ENCODE results near the gene PCDH15. TPM values are rescaled to one million over a fixed set of nuclear protein-coding genes. Genes with fewer than 3 reads are reported as not detected.

PCDH15 gene
- total RNA-seq, 1 experiment from 2014 or later, result not detected

DNA sequence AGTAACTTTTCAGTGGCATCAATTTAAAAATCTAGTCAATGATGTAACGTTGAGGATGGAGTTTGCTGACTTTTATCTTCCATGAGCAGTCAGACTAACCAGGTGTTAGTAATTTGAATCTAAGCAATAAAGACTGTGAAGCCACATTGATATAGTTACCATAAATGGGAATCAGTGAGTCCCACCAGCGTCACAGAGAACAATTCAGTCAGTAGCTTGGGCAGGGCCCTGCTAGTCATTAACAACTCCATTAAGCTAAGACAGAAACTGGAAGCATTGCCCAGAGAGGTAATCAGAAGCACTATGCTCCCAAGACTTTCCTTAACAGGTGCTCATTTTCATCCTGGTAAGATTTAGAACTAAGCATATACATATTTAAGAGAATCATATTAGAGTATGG, 315.1 kb downstream of the PCDH15 start:
- no peaks in the 10 kb centered on the region for H3K36me3 Mint-ChIP-seq (ENCODE audit: insufficient read depth, unreplicated experiment)
- TF ChIP-seq, protein P1, sequence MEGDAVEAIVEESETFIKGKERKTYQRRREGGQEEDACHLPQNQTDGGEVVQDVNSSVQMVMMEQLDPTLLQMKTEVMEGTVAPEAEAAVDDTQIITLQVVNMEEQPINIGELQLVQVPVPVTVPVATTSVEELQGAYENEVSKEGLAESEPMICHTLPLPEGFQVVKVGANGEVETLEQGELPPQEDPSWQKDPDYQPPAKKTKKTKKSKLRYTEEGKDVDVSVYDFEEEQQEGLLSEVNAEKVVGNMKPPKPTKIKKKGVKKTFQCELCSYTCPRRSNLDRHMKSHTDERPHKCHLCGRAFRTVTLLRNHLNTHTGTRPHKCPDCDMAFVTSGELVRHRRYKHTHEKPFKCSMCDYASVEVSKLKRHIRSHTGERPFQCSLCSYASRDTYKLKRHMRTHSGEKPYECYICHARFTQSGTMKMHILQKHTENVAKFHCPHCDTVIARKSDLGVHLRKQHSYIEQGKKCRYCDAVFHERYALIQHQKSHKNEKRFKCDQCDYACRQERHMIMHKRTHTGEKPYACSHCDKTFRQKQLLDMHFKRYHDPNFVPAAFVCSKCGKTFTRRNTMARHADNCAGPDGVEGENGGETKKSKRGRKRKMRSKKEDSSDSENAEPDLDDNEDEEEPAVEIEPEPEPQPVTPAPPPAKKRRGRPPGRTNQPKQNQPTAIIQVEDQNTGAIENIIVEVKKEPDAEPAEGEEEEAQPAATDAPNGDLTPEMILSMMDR (IDR thresholded peaks at IDR 0.05; ENCODE audit: unreplicated experiment), result no peak
- CTCF ChIA-PET, result no interaction called here
- no TSS peak for BruUV-seq (replicated peaks)
- DNase-seq, result no peak
- H3K4me3 Mint-ChIP-seq (ENCODE audit: low read depth, unreplicated experiment), result no peak overlapping the region
- intact Hi-C loops (cut with micrococcal nuclease; ENCODE audit: unreplicated experiment), result no loop called here
- no peaks in the 10 kb centered on the region for H3K9me3 Mint-ChIP-seq (ENCODE audit: low read depth, unreplicated experiment)
- H3K4me1 Mint-ChIP-seq (ENCODE audit: low read depth, unreplicated experiment), result no peaks in the 10 kb centered on the region
- H3K27ac Mint-ChIP-seq (ENCODE audit: unreplicated experiment), result no peak overlapping the region
- no peaks in the 10 kb centered on the region for H3K27me3 Mint-ChIP-seq (ENCODE audit: unreplicated experiment)

DNA sequence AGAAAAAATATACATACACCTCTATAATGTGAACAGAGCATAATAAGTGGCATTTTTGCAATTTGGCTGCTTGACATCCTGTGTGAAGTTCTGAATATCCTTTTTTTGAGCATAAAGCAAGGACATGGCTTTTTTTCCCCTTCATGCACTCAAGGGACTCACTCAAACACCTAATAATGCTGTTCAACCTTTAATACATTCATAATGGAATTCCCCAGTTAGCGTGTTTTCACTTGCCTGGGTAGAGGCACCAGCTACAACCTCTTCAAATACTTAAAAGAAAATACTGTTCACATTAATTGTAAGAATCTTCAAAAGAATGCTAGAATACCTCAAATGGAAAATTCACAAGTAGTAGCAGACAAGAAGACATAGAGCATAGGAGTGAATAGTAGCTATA, 316.8 kb downstream of the PCDH15 start:
- Mint-ChIP-seq H3K27ac (ENCODE audit: unreplicated experiment) (no peak overlapping the region), H3K9me3 (ENCODE audit: low read depth, unreplicated experiment) (no peaks in the 10 kb centered on the region), H3K4me3 (ENCODE audit: low read depth, unreplicated experiment) (no peak overlapping the region), H3K36me3 (ENCODE audit: insufficient read depth, unreplicated experiment) (no peaks in the 10 kb centered on the region), H3K4me1 (ENCODE audit: low read depth, unreplicated experiment) (no peaks in the 10 kb centered on the region), H3K27me3 (ENCODE audit: unreplicated experiment) (no peaks in the 10 kb centered on the region)
- no TSS peak for BruUV-seq (replicated peaks)
- CTCF ChIA-PET, result no interaction called here
- DNase-seq, result no peak
- TF ChIP-seq, protein P1 (IDR thresholded peaks at IDR 0.05; ENCODE audit: unreplicated experiment), result no peak
- intact Hi-C loops (cut with micrococcal nuclease; ENCODE audit: unreplicated experiment), result no loop called here

DNA sequence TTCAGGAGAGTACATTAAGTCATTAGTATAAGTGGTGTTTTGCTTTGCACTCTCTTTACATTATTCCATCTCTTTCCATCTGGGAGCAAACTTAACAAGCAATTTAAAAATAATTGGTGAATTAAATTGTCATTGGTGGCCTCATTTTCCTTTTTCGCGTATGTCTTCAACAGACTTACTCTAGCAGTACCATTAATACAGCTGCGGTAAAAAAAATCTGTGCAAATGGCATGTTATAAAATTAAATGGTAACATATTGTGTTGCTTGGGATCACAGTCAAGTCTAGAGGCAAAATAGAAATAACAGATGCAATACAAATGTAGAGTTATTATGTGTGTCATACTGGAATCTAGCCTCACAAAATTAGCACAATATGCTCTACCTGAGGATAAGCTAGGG, 322.4 kb downstream of the PCDH15 start:
- no peak for DNase-seq
- H3K9me3 Mint-ChIP-seq (ENCODE audit: low read depth, unreplicated experiment), result no peaks in the 10 kb centered on the region
- no peak overlapping the region for H3K4me3 Mint-ChIP-seq (ENCODE audit: low read depth, unreplicated experiment)
- H3K27ac Mint-ChIP-seq (ENCODE audit: unreplicated experiment), result no peak overlapping the region
- H3K27me3 Mint-ChIP-seq (ENCODE audit: unreplicated experiment), result no peaks in the 10 kb centered on the region
- intact Hi-C loops (cut with micrococcal nuclease; ENCODE audit: unreplicated experiment), result no loop called here
- BruUV-seq (replicated peaks), result no TSS peak
- no peaks in the 10 kb centered on the region for H3K4me1 Mint-ChIP-seq (ENCODE audit: low read depth, unreplicated experiment)
- H3K36me3 Mint-ChIP-seq (ENCODE audit: insufficient read depth, unreplicated experiment), result no peaks in the 10 kb centered on the region
- TF ChIP-seq, protein P1 (IDR thresholded peaks at IDR 0.05; ENCODE audit: unreplicated experiment), result no peak
- CTCF ChIA-PET, result interaction anchor here (0.7 kb wide), 1 partner anchor 9 kb away, joined by 3 read pairs; no protein-coding TSS in a partner anchor

DNA sequence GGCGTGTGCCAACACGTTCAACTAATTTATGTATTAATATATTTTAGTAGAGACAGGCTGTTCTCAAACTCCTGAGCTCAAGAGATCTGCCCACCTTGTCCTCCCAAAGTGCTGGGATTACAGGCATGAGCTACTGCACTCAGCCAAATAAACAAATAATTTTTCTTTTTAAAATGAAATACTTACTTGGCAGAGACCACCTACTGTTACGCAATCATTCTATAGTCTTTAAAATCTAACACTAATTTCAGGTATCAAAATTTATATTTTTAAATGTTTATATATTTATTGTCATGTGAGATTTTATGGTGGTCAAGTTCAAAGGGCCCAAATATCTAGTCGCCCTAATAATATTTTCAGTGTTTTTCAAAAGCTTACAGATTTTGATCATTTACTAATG, 323.3 kb downstream of the PCDH15 start:
- H3K27ac Mint-ChIP-seq (ENCODE audit: unreplicated experiment), result no peak overlapping the region
- no peak for DNase-seq
- CTCF ChIA-PET, result no interaction called here
- no peak overlapping the region for H3K4me3 Mint-ChIP-seq (ENCODE audit: low read depth, unreplicated experiment)
- no TSS peak for BruUV-seq (replicated peaks)
- intact Hi-C loops (cut with micrococcal nuclease; ENCODE audit: unreplicated experiment), result no loop called here
- no peaks in the 10 kb centered on the region for H3K4me1 Mint-ChIP-seq (ENCODE audit: low read depth, unreplicated experiment)
- no peaks in the 10 kb centered on the region for H3K27me3 Mint-ChIP-seq (ENCODE audit: unreplicated experiment)
- no peaks in the 10 kb centered on the region for H3K36me3 Mint-ChIP-seq (ENCODE audit: insufficient read depth, unreplicated experiment)
- no peaks in the 10 kb centered on the region for H3K9me3 Mint-ChIP-seq (ENCODE audit: low read depth, unreplicated experiment)
- TF ChIP-seq, protein P1 (IDR thresholded peaks at IDR 0.05; ENCODE audit: unreplicated experiment), result no peak

DNA sequence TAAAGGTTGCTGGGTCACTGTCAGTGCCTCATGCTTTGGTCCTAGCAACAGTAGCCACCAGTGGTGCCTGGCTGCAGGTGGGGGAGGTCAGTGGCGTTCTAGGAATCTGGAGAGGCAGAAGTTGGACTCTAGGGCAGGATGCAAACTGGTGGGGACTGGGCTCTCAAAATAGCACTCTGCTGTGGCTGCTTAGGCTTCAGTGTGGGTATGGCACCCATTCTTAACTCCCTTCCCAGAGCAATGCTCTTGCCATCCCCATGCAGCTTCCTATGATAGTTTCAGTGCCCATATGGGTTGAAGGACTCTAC, 330.8 kb downstream of the PCDH15 start:
- Mint-ChIP-seq H3K4me1 (ENCODE audit: low read depth, unreplicated experiment) (peaks cover 7% of the 10 kb centered on the region), H3K9me3 (ENCODE audit: low read depth, unreplicated experiment) (no peaks in the 10 kb centered on the region), H3K4me3 (ENCODE audit: low read depth, unreplicated experiment) (peak overlapping the region; percentile 46), H3K27ac (ENCODE audit: unreplicated experiment) (no peak overlapping the region), H3K27me3 (ENCODE audit: unreplicated experiment) (no peaks in the 10 kb centered on the region), H3K36me3 (ENCODE audit: insufficient read depth, unreplicated experiment) (no peaks in the 10 kb centered on the region)
- TF ChIP-seq, protein P1 (IDR thresholded peaks at IDR 0.05; ENCODE audit: unreplicated experiment), result no peak
- CTCF ChIA-PET, result no interaction called here
- no peak for DNase-seq
- no TSS peak for BruUV-seq (replicated peaks)
- intact Hi-C loops (cut with micrococcal nuclease; ENCODE audit: unreplicated experiment), result no loop called here

Measured in Calu3 (cell line).